Measurements from ENCODE around the gene LTBP1.
"Not testable (repeated sequence)": the region's sequence is repeated elsewhere in the genome, so short reads cannot be mapped to it uniquely, and the experiment has no call there.

LTBP1 gene

GRCh38 chr2:33142810-33143209 lies 196.1 kb downstream of the LTBP1 start:
- H3K4me3 ChIP-seq, result no peak overlapping the region
- H3K4me1 ChIP-seq, result no peaks in the 10 kb centered on the region
- no peaks in the 10 kb centered on the region for H3K27me3 ChIP-seq (ENCODE audit: low read depth)
- no peaks in the 10 kb centered on the region for H3K9me3 ChIP-seq
- no peak for DNase-seq (ENCODE audit: low spot score in 2 of 2)
- no peaks in the 10 kb centered on the region for H3K36me3 ChIP-seq (replicated peaks)
- in situ Hi-C loops (cut with MboI; ENCODE audit: low sequenced_read_pairs), result no loop called here

GRCh38 chr2:33144243-33144642 lies 197.5 kb downstream of the LTBP1 start:
- Histone ChIP-seq H3K4me3 (no peak overlapping the region), H3K4me1 (no peaks in the 10 kb centered on the region), H3K36me3 (replicated peaks) (no peaks in the 10 kb centered on the region), H3K9me3 (no peaks in the 10 kb centered on the region), H3K27me3 (ENCODE audit: low read depth) (no peaks in the 10 kb centered on the region)
- DNase-seq (ENCODE audit: low spot score in 2 of 2), result no peak
- in situ Hi-C loops (cut with MboI; ENCODE audit: low sequenced_read_pairs), result no loop called here

- in situ Hi-C loops (cut with MboI; ENCODE audit: low sequenced_read_pairs), result no loop called here
- H3K27me3 ChIP-seq (ENCODE audit: low read depth), result no peaks in the 10 kb centered on the region
- H3K4me3 ChIP-seq, result no peak overlapping the region
- H3K9me3 ChIP-seq, result no peaks in the 10 kb centered on the region
- H3K36me3 ChIP-seq (replicated peaks), result no peaks in the 10 kb centered on the region
- DNase-seq (ENCODE audit: low spot score in 2 of 2), result no peak
- no peaks in the 10 kb centered on the region for H3K4me1 ChIP-seq
Observed at GRCh38 chr2:33145459-33145858, 198.7 kb downstream of the LTBP1 start.

- no peaks in the 10 kb centered on the region for H3K9me3 ChIP-seq
- no peaks in the 10 kb centered on the region for H3K27me3 ChIP-seq (ENCODE audit: low read depth)
- H3K4me1 ChIP-seq, result no peaks in the 10 kb centered on the region
- no peak overlapping the region for H3K4me3 ChIP-seq
- in situ Hi-C loops (cut with MboI; ENCODE audit: low sequenced_read_pairs), result no loop called here
- DNase-seq (ENCODE audit: low spot score in 2 of 2), result no peak
- no peaks in the 10 kb centered on the region for H3K36me3 ChIP-seq (replicated peaks)
Observed at GRCh38 chr2:33146102-33146501, 199.3 kb downstream of the LTBP1 start.

- in situ Hi-C loops (cut with MboI; ENCODE audit: low sequenced_read_pairs), result no loop called here
- Histone ChIP-seq H3K36me3 (replicated peaks) (no peaks in the 10 kb centered on the region), H3K4me3 (no peak overlapping the region)
Observed at GRCh38 chr2:33153008-33153407, 206.3 kb downstream of the LTBP1 start.

GRCh38 chr2:33158482-33159003 lies 211.8 kb downstream of the LTBP1 start:
- Histone ChIP-seq H3K9me3 (no peaks in the 10 kb centered on the region), H3K27me3 (ENCODE audit: low read depth) (no peaks in the 10 kb centered on the region), H3K4me1 (no peaks in the 10 kb centered on the region), H3K36me3 (replicated peaks) (no peaks in the 10 kb centered on the region), H3K4me3 (no peak overlapping the region)
- in situ Hi-C loops (cut with MboI; ENCODE audit: low sequenced_read_pairs), result no loop called here
- DNase-seq (ENCODE audit: low spot score in 2 of 2), result no peak

More at GRCh38 chr2:33153008-33153407, 206.3 kb downstream of the LTBP1 start:
- DNase-seq (ENCODE audit: low spot score in 2 of 2), result no peak
- H3K9me3 ChIP-seq, result no peaks in the 10 kb centered on the region
- no peaks in the 10 kb centered on the region for H3K4me1 ChIP-seq
- no peaks in the 10 kb centered on the region for H3K27me3 ChIP-seq (ENCODE audit: low read depth)

- H3K4me1 ChIP-seq, result no peaks in the 10 kb centered on the region
- in situ Hi-C loops (cut with MboI; ENCODE audit: low sequenced_read_pairs), result no loop called here
- H3K36me3 ChIP-seq (replicated peaks), result no peaks in the 10 kb centered on the region
- DNase-seq (ENCODE audit: low spot score in 2 of 2), result no peak
- H3K4me3 ChIP-seq, result no peak overlapping the region
- H3K27me3 ChIP-seq (ENCODE audit: low read depth), result no peaks in the 10 kb centered on the region
- no peaks in the 10 kb centered on the region for H3K9me3 ChIP-seq
Observed at GRCh38 chr2:33160191-33160590, 213.4 kb downstream of the LTBP1 start.

- in situ Hi-C loops (cut with MboI; ENCODE audit: low sequenced_read_pairs), result no loop called here
- DNase-seq (ENCODE audit: low spot score in 2 of 2), result no peak
- Histone ChIP-seq H3K36me3 (replicated peaks) (no peaks in the 10 kb centered on the region), H3K27me3 (ENCODE audit: low read depth) (no peaks in the 10 kb centered on the region), H3K9me3 (no peaks in the 10 kb centered on the region), H3K4me3 (no peak overlapping the region), H3K4me1 (no peaks in the 10 kb centered on the region)
Observed at GRCh38 chr2:33166287-33166881, 219.6 kb downstream of the LTBP1 start.

GRCh38 chr2:33167622-33168245 lies 221.0 kb downstream of the LTBP1 start:
- in situ Hi-C loops (cut with MboI; ENCODE audit: low sequenced_read_pairs), result no loop called here
- no peak for DNase-seq (ENCODE audit: low spot score in 2 of 2)
- Histone ChIP-seq H3K4me1 (no peaks in the 10 kb centered on the region), H3K27me3 (ENCODE audit: low read depth) (no peaks in the 10 kb centered on the region), H3K9me3 (no peaks in the 10 kb centered on the region), H3K36me3 (replicated peaks) (no peaks in the 10 kb centered on the region), H3K4me3 (no peak overlapping the region)

- DNase-seq (ENCODE audit: low spot score in 2 of 2), result no peak
- in situ Hi-C loops (cut with MboI; ENCODE audit: low sequenced_read_pairs), result no loop called here
- H3K9me3 ChIP-seq, result no peaks in the 10 kb centered on the region
Observed at GRCh38 chr2:33168425-33168824, 221.7 kb downstream of the LTBP1 start.

GRCh38 chr2:33168922-33169321 lies 222.2 kb downstream of the LTBP1 start:
- Histone ChIP-seq H3K36me3 (replicated peaks) (no peaks in the 10 kb centered on the region), H3K4me3 (no peak overlapping the region), H3K4me1 (no peaks in the 10 kb centered on the region), H3K27me3 (ENCODE audit: low read depth) (no peaks in the 10 kb centered on the region), H3K9me3 (no peaks in the 10 kb centered on the region)
- DNase-seq (ENCODE audit: low spot score in 2 of 2), result no peak
- in situ Hi-C loops (cut with MboI; ENCODE audit: low sequenced_read_pairs), result no loop called here

More at GRCh38 chr2:33168425-33168824, 221.7 kb downstream of the LTBP1 start:
- Histone ChIP-seq H3K36me3 (replicated peaks) (no peaks in the 10 kb centered on the region), H3K27me3 (ENCODE audit: low read depth) (no peaks in the 10 kb centered on the region), H3K4me1 (no peaks in the 10 kb centered on the region), H3K4me3 (no peak overlapping the region)

- in situ Hi-C loops (cut with MboI; ENCODE audit: low sequenced_read_pairs); H3K4me1 ChIP-seq; H3K4me3 ChIP-seq; H3K9me3 ChIP-seq; H3K36me3 ChIP-seq (replicated peaks); DNase-seq (ENCODE audit: low spot score in 2 of 2); H3K27me3 ChIP-seq (ENCODE audit: low read depth): not testable (repeated sequence)
Observed at GRCh38 chr2:33170251-33170650, 223.5 kb downstream of the LTBP1 start.

- no peaks in the 10 kb centered on the region for H3K9me3 ChIP-seq
- H3K4me1 ChIP-seq, result no peaks in the 10 kb centered on the region; the same call in 1 of the 2 replicates
- in situ Hi-C loops (cut with MboI; ENCODE audit: low sequenced_read_pairs), result no loop called here
- DNase-seq (ENCODE audit: low spot score in 2 of 2), result no peak
- H3K4me3 ChIP-seq, result no peak overlapping the region
- H3K27me3 ChIP-seq (ENCODE audit: low read depth), result no peaks in the 10 kb centered on the region
- H3K36me3 ChIP-seq (replicated peaks), result no peaks in the 10 kb centered on the region
Observed at GRCh38 chr2:33177627-33178026, 230.9 kb downstream of the LTBP1 start.

- Histone ChIP-seq H3K36me3 (replicated peaks) (no peaks in the 10 kb centered on the region), H3K9me3 (no peaks in the 10 kb centered on the region), H3K4me3 (no peak overlapping the region), H3K4me1 (no peaks in the 10 kb centered on the region; the same call in 1 of the 2 replicates), H3K27me3 (ENCODE audit: low read depth) (no peaks in the 10 kb centered on the region)
- DNase-seq (ENCODE audit: low spot score in 2 of 2), result no peak
- in situ Hi-C loops (cut with MboI; ENCODE audit: low sequenced_read_pairs), result no loop called here
Observed at GRCh38 chr2:33178209-33178608, 231.5 kb downstream of the LTBP1 start.

All from HAP-1 (cell line).